ENCODE results near the gene PHTF1. TPM values are rescaled to one million over a fixed set of nuclear protein-coding genes. Genes with fewer than 3 reads are reported as not detected.
"Not testable (repeated sequence)": the region's sequence is repeated elsewhere in the genome, so short reads cannot be mapped to it uniquely, and the experiment has no call there.

Gene PHTF1
- total and polyA plus RNA-seq, 7 donors = 2.4 to 22.7 (median 11.9) TPM

GRCh38 chr1:113760102-113761080 lies 1.1 kb upstream of the PHTF1 start:
- H3K27ac ChIP-seq = peak overlapping the region; percentile 93 to 95 (median 94)
- intact Hi-C loops (cut with DNase I) = no loop called here
- 70 to 73% methylated on average over 23 of the region's 23 CpGs for whole genome bisulfite sequencing, 2 donors
- H3K4me3 ChIP-seq = peak overlapping the region; percentile 69 to 97 (median 85)
- no peak for DNase-seq
- no peaks in the 10 kb centered on the region for H3K36me3 ChIP-seq
- no peaks in the 10 kb centered on the region for H3K9me3 ChIP-seq
- peaks cover 0 to 54% (median 31%) of the 10 kb centered on the region in 4 donors for H3K4me1 ChIP-seq
- no peaks in the 10 kb centered on the region for H3K27me3 ChIP-seq
- TF ChIP-seq EP300 (IDR thresholded peaks at IDR 0.05) (no peak), POLR2AphosphoS5 (IDR thresholded peaks at IDR 0.05) (no peak), CTCF (IDR thresholded peaks at IDR 0.05) (no peak), POLR2A (IDR thresholded peaks at IDR 0.05) (no peak)

- peak; percentile 80 for DNase-seq
- Histone ChIP-seq H3K4me3 (peak overlapping the region; percentile 69 to 97 (median 85)), H3K27ac (peak overlapping the region; percentile 93 to 95 (median 94)), H3K9me3 (no peaks in the 10 kb centered on the region), H3K27me3 (no peaks in the 10 kb centered on the region), H3K36me3 (peaks cover 0 to 2% (median 0%) of the 10 kb centered on the region in 4 donors), H3K4me1 (peaks cover 0 to 38% (median 24%) of the 10 kb centered on the region in 4 donors)
- 0% methylated on average over 55 of the region's 55 CpGs for WGBS, 2 donors
- TF ChIP-seq EP300 (IDR thresholded peaks at IDR 0.05) (no peak), CTCF (IDR thresholded peaks at IDR 0.05) (no peak), POLR2A (IDR thresholded peaks at IDR 0.05) (no peak), POLR2AphosphoS5 (IDR thresholded peaks at IDR 0.05) (no peak)
- intact Hi-C loops (cut with DNase I) = loop anchor here (2.0 kb wide), 1 partner anchor 54 kb away; the partner anchor contains the start of gene RSBN1
Measured at GRCh38 chr1:113758631-113759332, 504 bp downstream of the PHTF1 start.

GRCh38 chr1:113756461-113756860 lies 2.8 kb downstream of the PHTF1 start:
- TF ChIP-seq EP300 (IDR thresholded peaks at IDR 0.05) (no peak), POLR2AphosphoS5 (IDR thresholded peaks at IDR 0.05) (no peak), CTCF (IDR thresholded peaks at IDR 0.05) (no peak), POLR2A (IDR thresholded peaks at IDR 0.05) (no peak)
- H3K4me3 ChIP-seq = no peak overlapping the region
- intact Hi-C loops (cut with DNase I) = no loop called here
- peaks cover 0 to 13% (median 0%) of the 10 kb centered on the region in 4 donors for H3K36me3 ChIP-seq
- 88 to 93% methylated on average over 1 of the region's 1 CpG for WGBS, 2 donors
- no peak for DNase-seq
- H3K27ac ChIP-seq = no peak overlapping the region
- H3K4me1 ChIP-seq = peaks cover 0 to 29% (median 20%) of the 10 kb centered on the region in 4 donors
- no peaks in the 10 kb centered on the region for H3K27me3 ChIP-seq
- H3K9me3 ChIP-seq = no peaks in the 10 kb centered on the region

GRCh38 chr1:113753333-113753732 lies 6.0 kb downstream of the PHTF1 start:
- WGBS, 2 donors = 87 to 92% methylated on average over 6 of the region's 6 CpGs
- peaks cover 0 to 14% (median 0%) of the 10 kb centered on the region in 4 donors for H3K36me3 ChIP-seq

GRCh38 chr1:113751516-113751915 lies 7.8 kb downstream of the PHTF1 start:
- H3K4me1 ChIP-seq = peaks cover 0 to 10% (median 6%) of the 10 kb centered on the region in 4 donors
- no peak for TF ChIP-seq CTCF (IDR thresholded peaks at IDR 0.05)
- TF ChIP-seq POLR2AphosphoS5 (IDR thresholded peaks at IDR 0.05) = no peak
- H3K4me3 ChIP-seq = no peak overlapping the region
- peaks cover 0 to 15% (median 0%) of the 10 kb centered on the region in 4 donors for H3K36me3 ChIP-seq
- H3K27me3 ChIP-seq = no peaks in the 10 kb centered on the region
- WGBS, 2 donors = 80 to 91% methylated on average over 1 of the region's 1 CpG
- DNase-seq = no peak
- H3K27ac ChIP-seq = no peak overlapping the region
- H3K9me3 ChIP-seq = no peaks in the 10 kb centered on the region
- intact Hi-C loops (cut with DNase I) = no loop called here

More at GRCh38 chr1:113753333-113753732, 6.0 kb downstream of the PHTF1 start:
- H3K4me1 ChIP-seq = peaks cover 0 to 23% (median 16%) of the 10 kb centered on the region in 4 donors
- H3K27me3 ChIP-seq; H3K4me3 ChIP-seq; H3K27ac ChIP-seq; DNase-seq; intact Hi-C loops (cut with DNase I); H3K9me3 ChIP-seq: not testable (repeated sequence)
